K562 (cell line): ENCODE data around the gene RABGAP1L. TPM values are rescaled to one million over a fixed set of nuclear protein-coding genes. Genes with fewer than 3 reads are reported as not detected.

Experiments
- AFF4 ChIP-seq: sonication (generic); formaldehyde crosslinking; IDR thresholded peaks from 2 replicates; pipeline ENCODE4 v1.8.0; 2023; ENCODE audit warnings: mild to moderate bottlenecking, missing genetic modification reagents
- CTCF ChIP-seq, 3 experiments: IDR thresholded peaks in 2 of 3; conservative IDR thresholded peaks in 1 of 3; 2 replicates each; pipeline ENCODE4 v1.5.1; 2011 to 2012; ENCODE audit warnings: low read length in 3 of 3, mild to moderate bottlenecking in 3 of 3, control low read depth in 2 of 3, improper control_type of control experiment in 1 of 3, inconsistent platforms in 1 of 3, low read depth in 1 of 3, mixed read lengths in 1 of 3, moderate library complexity in 1 of 3; ENCODE audit not compliant: insufficient read depth in 2 of 3
- CTCFL ChIP-seq: IDR thresholded peaks from 2 replicates; pipeline ENCODE4 v1.6.1; 2011; ENCODE audit warnings: borderline replicate concordance, low read depth, mild to moderate bottlenecking, moderate library complexity, low read length; ENCODE audit not compliant: insufficient read depth, poor library complexity, severe bottlenecking
- KAT7 ChIP-seq: sonication (generic); formaldehyde crosslinking; IDR thresholded peaks from 2 replicates; pipeline ENCODE4 v1.8.0; 2022; ENCODE audit warnings: missing genetic modification reagents, mild to moderate bottlenecking, borderline replicate concordance
- MNT ChIP-seq, 2 experiments: fragments of 450-650 bp; conservative IDR thresholded peaks; 2 replicates each; pipeline ENCODE4 v1.6.1; 2017; ENCODE audit warnings: mild to moderate bottlenecking in 2 of 2, moderate library complexity in 2 of 2
- MYBL2 ChIP-seq, 2 experiments: fragments of 450-650 bp in 1 of 2; sonication (generic) in 1 of 2; formaldehyde crosslinking in 1 of 2; IDR thresholded peaks; 2 replicates each; pipeline versions ENCODE4 v1.6.1 to v1.8.1; 2017 to 2022; ENCODE audit warnings: borderline replicate concordance in 1 of 2, inconsistent platforms in 1 of 2, low read depth in 1 of 2, mild to moderate bottlenecking in 1 of 2, missing genetic modification reagents in 1 of 2, moderate library complexity in 1 of 2
- SMAD4 ChIP-seq: fragments of 250-450 bp; sonication (Bioruptor Pico); conservative IDR thresholded peaks from 2 replicates; pipeline ENCODE4 v1.8.0; 2021; ENCODE audit warnings: inconsistent platforms, mild to moderate bottlenecking, moderate library complexity
- TBL1XR1 ChIP-seq, 2 experiments: IDR thresholded peaks; 2 replicates each; pipeline ENCODE4 v1.6.1; 2012; ENCODE audit warnings: improper control_type of control experiment in 2 of 2, low read length in 2 of 2, mild to moderate bottlenecking in 1 of 2
- ZNF384 ChIP-seq: IDR thresholded peaks from 2 replicates; pipeline ENCODE4 v1.6.1; 2012; ENCODE audit warnings: low read depth, low read length, improper control_type of control experiment
- ZNF592 ChIP-seq: fragments of 450-650 bp; IDR thresholded peaks from 2 replicates; pipeline ENCODE4 v1.6.1; 2017; ENCODE audit warnings: antibody characterized with exemption, mild to moderate bottlenecking
- ZNF764 ChIP-seq: fragments of 250-450 bp; sonication (Bioruptor Pico); IDR thresholded peaks from 2 replicates; pipeline ENCODE4 v1.4.0; 2020; ENCODE audit warnings: low read depth, mild to moderate bottlenecking, moderate library complexity
- polyA plus RNA-seq, 8 experiments: library from polyadenylated mRNA; depleted of rRNA in 4 of 8; stranded (reverse) in 5 of 8; unstranded in 3 of 8; fragments of >200 nt; fragmentation: Nextera tagmentation in 2 of 8; fragmentation: Illumina TruSeq in 1 of 8; extraction: Ambion mirVana in 2 of 8; extraction: Trizol in 1 of 8; gene quantifications; 2 replicates each; pipeline versions ENCODE4 v1.2.1 to v1.2.3, GENCODE V29; 2011 to 2014; ENCODE audit warnings: inconsistent platforms in 1 of 8, missing spikeins in 1 of 8
- total RNA-seq, 7 experiments: library from RNA; depleted of rRNA in 6 of 7; stranded (reverse); fragments of >200 nt in 6 of 7; fragmentation: Illumina TruSeq in 2 of 7; extraction: Trizol in 2 of 7; gene quantifications; 2 replicates each; pipeline versions ENCODE4 v1.2.1 to v1.2.3, GENCODE V29; 2011 to 2021; ENCODE audit warnings: low replicate concordance in 1 of 7

Gene RABGAP1L
- total and polyA plus RNA-seq, 9 of the 15 experiments (the other 6 are each of a cell fraction or from before 2014, with no cell fraction given) = 16.5 to 44.9 (median 26.7) TPM

- TF ChIP-seq CTCFL (no peak), ZNF592 (0 out of 2 replicates have a peak, but pooled peaks have one; percentile 7), MNT (conservative IDR thresholded peaks at IDR 0.05) (peak in 1 of 2 experiments; percentile 11; a peak in 1 of 4 replicates), AFF4 (CRISPR knock-in tag) (peak; percentile 19; the same call in 1 of the 2 replicates), CTCF (IDR thresholded peaks at IDR 0.05 in 2 of 3, conservative IDR thresholded peaks at IDR 0.05 in 1 of 3; ENCODE audit: insufficient read depth in 2 of 3, low read depth in 1 of 3, low read length in 3 of 3) (peak in 1 of 3 experiments; percentile 6; a peak in 1 of 6 replicates), TBL1XR1 (IDR thresholded peaks at IDR 0.05; ENCODE audit: low read length in 2 of 2) (0 out of 4 replicates have a peak, but pooled peaks of 1 of the 2 experiments have one; percentile 26), KAT7 (CRISPR knock-in tag) (peak; percentile 41; the same call in 1 of the 2 replicates), MYBL2 (IDR thresholded peaks at IDR 0.05; ENCODE audit: low read depth) (0 out of 2 replicates have a peak, but pooled peaks have one; percentile 26), MYBL2 (CRISPR knock-in tag; IDR thresholded peaks at IDR 0.05; ENCODE audit: borderline replicate concordance) (no peak), ZNF764 (no peak), SMAD4 (CRISPR knock-in tag) (0 out of 2 replicates have a peak, but pooled peaks have one; percentile 27), ZNF384 (0 out of 2 replicates have a peak, but pooled peaks have one; percentile 17)
These were observed 805.6 kb downstream of the RABGAP1L start (continued) for GRCh38 chr1:174964972-174965361.
